Measurements from ENCODE around the gene ASB2. TPM values are rescaled to one million over a fixed set of nuclear protein-coding genes. Genes with fewer than 3 reads are reported as not detected.

The ASB2 gene
- total RNA-seq, 1 experiment from 2014 or later = not detected

- POLR2A ChIA-PET (ENCODE audit: low non-redundant PET) = no interaction called here
Measured at GRCh38 chr14:93949511-93950075, 26.8 kb downstream of the ASB2 start.

DNA sequence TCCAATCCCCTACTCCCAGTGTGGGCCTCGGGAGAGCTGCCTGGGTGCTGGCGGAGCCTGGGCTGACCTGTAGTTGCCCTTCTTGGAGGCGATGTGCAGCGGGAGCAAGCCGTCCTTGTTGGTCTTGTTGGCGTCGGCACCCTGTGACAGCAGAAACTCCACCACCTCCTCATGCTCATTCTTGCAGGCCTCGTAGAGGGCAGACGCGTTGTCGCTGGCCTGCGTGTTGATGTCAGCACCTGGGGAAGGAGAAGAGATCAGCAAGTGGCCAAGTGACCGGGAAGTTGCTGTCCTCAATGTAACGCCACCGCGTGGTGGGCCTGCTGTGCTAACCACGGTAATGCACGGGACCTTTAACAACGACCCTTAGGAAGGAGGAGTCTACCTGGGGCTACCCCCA lies 29.1 kb downstream of the ASB2 start:
- intact Hi-C loops (cut with micrococcal nuclease; ENCODE audit: unreplicated experiment) = no loop called here
- DNase-seq (ENCODE audit: low spot score) = no peak
- Histone ChIP-seq H3K9me3 (ENCODE audit: low read depth, low read length, poor library complexity, severe bottlenecking) (no peaks in the 10 kb centered on the region), H3K4me1 (ENCODE audit: insufficient read depth, low read length, poor library complexity, severe bottlenecking) (no peaks in the 10 kb centered on the region), H3K27me3 (replicated peaks; ENCODE audit: insufficient read depth, low read depth, low read length, poor library complexity) (no peaks in the 10 kb centered on the region), H3K4me3 (ENCODE audit: low read depth, low read length, poor library complexity, severe bottlenecking) (no peak overlapping the region), H3K36me3 (ENCODE audit: insufficient read depth, low read length, poor library complexity, severe bottlenecking) (no peaks in the 10 kb centered on the region), H3K27ac (ENCODE audit: low read depth, low read length, poor library complexity, severe bottlenecking) (no peak overlapping the region)
- TF ChIP-seq, protein P1, sequence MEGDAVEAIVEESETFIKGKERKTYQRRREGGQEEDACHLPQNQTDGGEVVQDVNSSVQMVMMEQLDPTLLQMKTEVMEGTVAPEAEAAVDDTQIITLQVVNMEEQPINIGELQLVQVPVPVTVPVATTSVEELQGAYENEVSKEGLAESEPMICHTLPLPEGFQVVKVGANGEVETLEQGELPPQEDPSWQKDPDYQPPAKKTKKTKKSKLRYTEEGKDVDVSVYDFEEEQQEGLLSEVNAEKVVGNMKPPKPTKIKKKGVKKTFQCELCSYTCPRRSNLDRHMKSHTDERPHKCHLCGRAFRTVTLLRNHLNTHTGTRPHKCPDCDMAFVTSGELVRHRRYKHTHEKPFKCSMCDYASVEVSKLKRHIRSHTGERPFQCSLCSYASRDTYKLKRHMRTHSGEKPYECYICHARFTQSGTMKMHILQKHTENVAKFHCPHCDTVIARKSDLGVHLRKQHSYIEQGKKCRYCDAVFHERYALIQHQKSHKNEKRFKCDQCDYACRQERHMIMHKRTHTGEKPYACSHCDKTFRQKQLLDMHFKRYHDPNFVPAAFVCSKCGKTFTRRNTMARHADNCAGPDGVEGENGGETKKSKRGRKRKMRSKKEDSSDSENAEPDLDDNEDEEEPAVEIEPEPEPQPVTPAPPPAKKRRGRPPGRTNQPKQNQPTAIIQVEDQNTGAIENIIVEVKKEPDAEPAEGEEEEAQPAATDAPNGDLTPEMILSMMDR (conservative IDR thresholded peaks at IDR 0.05; ENCODE audit: low read depth, low read length) = no peak
- TF ChIP-seq EZH2 (IDR thresholded peaks at IDR 0.05; ENCODE audit: borderline replicate concordance, low read depth, low read length, poor library complexity, severe bottlenecking) = no peak
- ChIA-PET CTCF (no interaction called here), POLR2A (ENCODE audit: low non-redundant PET) (no interaction called here)
- BruUV-seq (replicated peaks) = no TSS peak

More at GRCh38 chr14:93949511-93950075, 26.8 kb downstream of the ASB2 start:
- H3K27me3 ChIP-seq (replicated peaks; ENCODE audit: insufficient read depth, low read depth, low read length, poor library complexity) = no peaks in the 10 kb centered on the region
- no peaks in the 10 kb centered on the region for H3K36me3 ChIP-seq (ENCODE audit: insufficient read depth, low read length, poor library complexity, severe bottlenecking)
- no TSS peak for BruUV-seq (replicated peaks)
- H3K4me1 ChIP-seq (ENCODE audit: insufficient read depth, low read length, poor library complexity, severe bottlenecking) = no peaks in the 10 kb centered on the region
- DNase-seq (ENCODE audit: low spot score) = no peak
- intact Hi-C loops (cut with micrococcal nuclease; ENCODE audit: unreplicated experiment) = no loop called here
- CTCF ChIA-PET = interaction anchor here (0.6 kb wide), 1 partner anchor 55 kb away, joined by 3 read pairs; no protein-coding TSS in a partner anchor
- no peak for TF ChIP-seq EZH2 (IDR thresholded peaks at IDR 0.05; ENCODE audit: borderline replicate concordance, low read depth, low read length, poor library complexity, severe bottlenecking)
- TF ChIP-seq, protein P1 (conservative IDR thresholded peaks at IDR 0.05; ENCODE audit: low read depth, low read length) = no peak
- H3K9me3 ChIP-seq (ENCODE audit: low read depth, low read length, poor library complexity, severe bottlenecking) = no peaks in the 10 kb centered on the region
- H3K4me3 ChIP-seq (ENCODE audit: low read depth, low read length, poor library complexity, severe bottlenecking) = no peak overlapping the region
- H3K27ac ChIP-seq (ENCODE audit: low read depth, low read length, poor library complexity, severe bottlenecking) = no peak overlapping the region

DNA sequence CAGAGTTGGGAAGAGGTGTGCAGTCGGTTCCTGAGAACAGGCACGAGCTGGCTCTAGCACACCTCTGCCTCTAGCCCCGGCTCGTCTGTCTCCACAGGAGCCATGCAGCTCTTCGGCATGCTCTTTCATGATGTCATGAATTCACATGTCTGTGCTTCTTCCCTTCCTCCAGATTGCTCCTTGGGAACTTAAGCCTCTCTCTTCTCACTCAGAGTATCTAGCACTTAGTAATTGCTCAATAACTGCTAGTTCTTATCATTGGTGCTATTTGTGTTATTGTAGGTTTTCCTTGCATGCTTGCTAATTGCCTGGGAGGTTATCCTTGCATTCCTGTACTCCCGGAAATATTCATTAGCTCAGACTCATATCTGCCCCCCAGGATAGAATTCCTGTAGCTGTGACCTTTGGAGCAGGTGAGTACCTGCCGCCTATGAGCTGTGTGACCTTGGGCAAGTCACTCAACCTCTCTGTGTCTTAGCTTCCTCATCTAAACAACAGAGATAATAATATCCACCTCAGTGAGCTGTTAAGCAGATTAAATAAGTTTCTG lies 29.8 kb downstream of the ASB2 start:
- H3K36me3 ChIP-seq (ENCODE audit: insufficient read depth, low read length, poor library complexity, severe bottlenecking) = no peaks in the 10 kb centered on the region
- H3K9me3 ChIP-seq (ENCODE audit: low read depth, low read length, poor library complexity, severe bottlenecking) = no peaks in the 10 kb centered on the region
- no peaks in the 10 kb centered on the region for H3K27me3 ChIP-seq (replicated peaks; ENCODE audit: insufficient read depth, low read depth, low read length, poor library complexity)
- H3K4me3 ChIP-seq (ENCODE audit: low read depth, low read length, poor library complexity, severe bottlenecking) = no peak overlapping the region
- no peak for DNase-seq (ENCODE audit: low spot score)
- no peaks in the 10 kb centered on the region for H3K4me1 ChIP-seq (ENCODE audit: insufficient read depth, low read length, poor library complexity, severe bottlenecking)
- intact Hi-C loops (cut with micrococcal nuclease; ENCODE audit: unreplicated experiment) = no loop called here
- POLR2A ChIA-PET (ENCODE audit: low non-redundant PET) = no interaction called here
- no peak for TF ChIP-seq EZH2 (IDR thresholded peaks at IDR 0.05; ENCODE audit: borderline replicate concordance, low read depth, low read length, poor library complexity, severe bottlenecking)
- TF ChIP-seq, protein P1 (conservative IDR thresholded peaks at IDR 0.05; ENCODE audit: low read depth, low read length) = no peak
- BruUV-seq (replicated peaks) = no TSS peak
- CTCF ChIA-PET = no interaction called here
- H3K27ac ChIP-seq (ENCODE audit: low read depth, low read length, poor library complexity, severe bottlenecking) = no peak overlapping the region

Data from A673 (cell line).